Lung (tissue), 12 donors: ENCODE results near the gene UQCRH. TPM values are rescaled to one million over a fixed set of nuclear protein-coding genes. Genes with fewer than 3 reads are reported as not detected.
A peak's percentile ranks its signal among the peaks of the same experiment; 100 is the strongest.

Experiments
- ATAC-seq: fragments of 200-7000 bp; cut with Tn5 transposase; one replicate; pipeline ENCODE4 v1.9.1; 2020; ENCODE audit warnings: moderate number of reproducible peaks; ENCODE audit not compliant: insufficient read depth, low FRiP score
- DNase-seq, 3 donors: peaks; one replicate each; pipeline ENCODE4 v3.0.0-alpha.2; 2013 to 2017
- H3K27ac ChIP-seq, 2 donors: one replicate each; pipeline ENCODE4 v1.5.1; 2013; ENCODE audit warnings: mild to moderate bottlenecking in 2 of 2, moderate library complexity in 2 of 2, control low read depth in 1 of 2, inconsistent platforms in 1 of 2, low read depth in 1 of 2, low read length in 1 of 2
- H3K27me3 ChIP-seq, 3 donors: one replicate each; pipeline ENCODE4 v1.5.1; 2013; ENCODE audit warnings: low read length in 2 of 3; ENCODE audit not compliant: control insufficient read depth in 3 of 3, insufficient read depth in 3 of 3
- H3K36me3 ChIP-seq, 4 donors: one replicate each; pipeline ENCODE4 v1.5.1; 2013; ENCODE audit warnings: low read length in 4 of 4, mild to moderate bottlenecking in 1 of 4, moderate library complexity in 1 of 4; ENCODE audit not compliant: control insufficient read depth in 4 of 4, insufficient read depth in 4 of 4
- H3K4me1 ChIP-seq, 5 donors: one replicate each; pipeline ENCODE4 v1.5.1; 2013; ENCODE audit warnings: low read length in 5 of 5, mild to moderate bottlenecking in 2 of 5, moderate library complexity in 1 of 5; ENCODE audit not compliant: control insufficient read depth in 5 of 5, insufficient read depth in 5 of 5
- H3K4me3 ChIP-seq: one replicate; pipeline ENCODE4 v1.5.1; 2013; ENCODE audit warnings: mild to moderate bottlenecking, control low read depth, moderate library complexity
- H3K9ac ChIP-seq, 2 donors: one replicate each; pipeline ENCODE4 v1.5.1; 2013; ENCODE audit warnings: low read length in 2 of 2, control low read depth in 1 of 2; ENCODE audit not compliant: insufficient read depth in 1 of 2
- H3K9me3 ChIP-seq, 4 donors: one replicate each; pipeline ENCODE4 v1.5.1; 2013; ENCODE audit warnings: low read length in 3 of 4, mild to moderate bottlenecking in 1 of 4, moderate library complexity in 1 of 4; ENCODE audit not compliant: control insufficient read depth in 4 of 4, insufficient read depth in 3 of 4
- CTCF ChIP-seq: IDR thresholded peaks from 2 replicates; pipeline ENCODE4 v1.5.1; 2012; ENCODE audit warnings: mild to moderate bottlenecking; ENCODE audit errors: control extremely low read depth, extremely low read depth
- WGBS, 2 donors: extraction: QIAGEN DNeasy Blood & Tissue Kit; methylation state at CpG; one replicate each; pipeline ENCODE4 v1.1.7; 2013; 5-methylcytosine and 5-hydroxymethylcytosine counted together
- polyA plus RNA-seq, 2 donors: library from polyadenylated mRNA; stranded (reverse); fragments of 200-250 nt; gene quantifications; one replicate each; pipeline ENCODE4 v1.2.1, GENCODE V29; 2013
- total RNA-seq, 2 donors: library from RNA; depleted of rRNA in 1 of 2; stranded (reverse); fragments of >200 nt in 1 of 2; gene quantifications; one replicate each; pipeline ENCODE4 v1.2.1, GENCODE V29; 2014 to 2021
- donor health status: control.
- donor health status: control.
- donor health status: Bipolar disorder and iron deficiency.
- donor health status: healthy.
- donor health status: DM: yes; HTN: yes; CAD: no.

The UQCRH gene
- total and polyA plus RNA-seq, 4 donors, result 159 to 400 (median 304) TPM

DNA sequence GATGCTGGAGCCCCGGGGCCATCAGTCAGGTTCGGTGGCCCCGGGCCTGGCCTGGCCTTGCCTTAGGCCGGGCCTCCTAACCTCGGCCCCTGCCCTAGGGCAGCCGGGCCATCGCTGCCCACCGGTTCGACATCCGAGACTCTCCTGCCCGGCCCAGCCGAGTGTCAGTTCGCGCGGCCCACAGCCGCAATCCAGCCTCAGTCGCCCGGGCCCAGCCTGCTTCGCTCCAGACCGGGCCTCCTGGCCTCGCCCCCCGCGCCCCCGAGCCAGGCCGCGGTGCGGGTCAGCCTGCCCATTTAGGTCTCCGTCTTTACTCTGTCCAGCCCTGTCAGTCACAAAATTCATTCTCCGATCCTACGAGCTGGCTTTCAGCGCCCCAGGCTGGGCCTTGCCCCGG, 859 bp upstream of the UQCRH start:
- DNase-seq (peak in 1 of 3 donors; percentile 57), ATAC-seq (peak; percentile 25)
- Histone ChIP-seq H3K4me3 (peak overlapping the region; percentile 94), H3K27me3 (no peaks in the 10 kb centered on the region), H3K4me1 (peaks cover 13 to 27% (median 15%) of the 10 kb centered on the region in 5 donors), H3K9me3 (no peaks in the 10 kb centered on the region), H3K9ac (peak overlapping the region; percentile 76 to 98), H3K27ac (peak overlapping the region; percentile 93 to 99), H3K36me3 (peaks cover 0 to 5% (median 2%) of the 10 kb centered on the region in 4 donors)
- TF ChIP-seq CTCF, result no peak
- WGBS, 2 donors, result 1 to 2% methylated on average over 32 of the region's 32 CpGs

- Histone ChIP-seq H3K9me3 (no peaks in the 10 kb centered on the region), H3K9ac (peak overlapping the region; percentile 95 to 98), H3K4me1 (peaks cover 9 to 27% (median 14%) of the 10 kb centered on the region in 5 donors), H3K27me3 (no peaks in the 10 kb centered on the region), H3K4me3 (peak overlapping the region; percentile 68), H3K36me3 (peaks cover 0 to 3% (median 0%) of the 10 kb centered on the region in 4 donors), H3K27ac (peak overlapping the region; percentile 93 to 99)
- WGBS, 2 donors, result 0 to 1% methylated on average over 14 of the region's 14 CpGs
- DNase-seq (peak in 1 of 3 donors; percentile 19), ATAC-seq (no peak)
- no peak for TF ChIP-seq CTCF
These were observed 401 bp downstream of the UQCRH start for GRCh38 chr1:46303872-46304326.

GRCh38 chr1:46306159-46306530, 2.6 kb downstream of the UQCRH start:
- H3K36me3 ChIP-seq, result peaks cover 7 to 13% (median 10%) of the 10 kb centered on the region in 4 donors
- no peaks in the 10 kb centered on the region for H3K27me3 ChIP-seq
- no peak overlapping the region for H3K9ac ChIP-seq
- peaks cover 3 to 16% (median 6%) of the 10 kb centered on the region in 5 donors for H3K4me1 ChIP-seq
- WGBS, 2 donors, result 93 to 96% methylated on average over 8 of the region's 8 CpGs
- H3K4me3 ChIP-seq, result no peak overlapping the region
- no peak overlapping the region for H3K27ac ChIP-seq
- DNase-seq (no peak), ATAC-seq (no peak)
- no peaks in the 10 kb centered on the region for H3K9me3 ChIP-seq
- TF ChIP-seq CTCF, result no peak
